Activated CD8-positive, alpha-beta memory T cell treated with anti-CD3 and anti-CD28 coated beads, Interleukin-2, amount 50 U/mL, for 48 hours (primary cell): ENCODE data around the gene PCSK2.
A peak's percentile ranks its signal among the peaks of the same experiment; 100 is the strongest.

Experiments
- DNase-seq: peaks from one replicate; pipeline ENCODE4 v3.0.0-alpha.2; 2020

The PCSK2 gene

DNA sequence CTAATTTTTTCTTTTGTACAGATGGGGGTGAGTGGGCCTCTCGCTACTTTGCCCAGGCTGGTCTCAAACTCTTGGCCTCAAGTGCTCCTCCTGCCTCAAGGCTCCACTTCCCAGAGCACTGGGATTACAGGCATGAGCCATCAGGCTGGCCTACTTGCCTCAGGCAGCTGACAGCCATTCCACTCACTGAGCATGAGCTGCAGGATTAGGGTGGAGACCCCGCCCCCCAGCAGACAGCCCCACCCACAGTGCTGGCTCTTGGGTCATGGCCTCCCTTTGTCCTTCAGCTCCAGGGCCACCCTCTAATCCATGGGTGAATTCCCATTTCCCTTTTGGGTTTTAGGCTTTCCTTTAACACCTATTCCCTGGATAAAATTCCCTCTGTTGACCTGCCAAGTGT, 222.2 kb downstream of the PCSK2 start:
- no peak for DNase-seq

DNA sequence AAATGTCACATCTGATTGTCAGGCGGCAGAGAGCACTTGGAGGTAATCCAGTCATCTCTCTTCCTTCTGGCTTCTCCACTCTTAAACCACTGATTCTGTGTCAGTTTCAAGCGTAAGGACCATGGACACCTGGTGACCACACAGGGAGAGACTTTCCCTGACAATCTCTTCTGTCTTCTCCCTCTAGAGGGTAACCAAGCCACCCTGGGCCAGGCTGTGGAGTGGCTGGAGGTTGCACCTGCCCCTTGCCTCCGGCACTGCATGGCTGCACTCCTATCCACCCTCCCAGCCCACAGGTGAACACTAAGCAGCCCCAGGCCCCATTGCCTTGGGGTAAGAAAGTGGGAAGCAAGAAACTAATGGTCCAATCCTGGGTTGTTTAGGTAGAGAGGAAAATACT, 225.6 kb downstream of the PCSK2 start:
- DNase-seq = no peak

DNA sequence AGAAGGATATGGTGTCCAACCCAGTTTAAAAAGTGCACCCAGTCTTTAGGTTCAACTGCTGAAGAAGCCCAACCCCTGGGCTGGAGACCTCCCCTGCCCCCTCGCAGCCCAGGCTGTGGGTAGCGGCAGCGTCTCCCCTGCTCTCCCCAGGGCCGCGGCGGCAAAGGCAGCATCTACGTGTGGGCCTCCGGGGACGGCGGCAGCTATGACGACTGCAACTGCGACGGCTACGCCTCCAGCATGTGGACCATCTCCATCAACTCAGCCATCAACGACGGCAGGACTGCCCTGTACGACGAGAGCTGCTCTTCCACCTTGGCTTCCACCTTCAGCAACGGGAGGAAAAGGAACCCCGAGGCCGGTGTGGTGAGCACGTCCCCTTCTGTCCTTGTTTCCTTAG, 226.8 kb downstream of the PCSK2 start:
- no peak for DNase-seq

DNA sequence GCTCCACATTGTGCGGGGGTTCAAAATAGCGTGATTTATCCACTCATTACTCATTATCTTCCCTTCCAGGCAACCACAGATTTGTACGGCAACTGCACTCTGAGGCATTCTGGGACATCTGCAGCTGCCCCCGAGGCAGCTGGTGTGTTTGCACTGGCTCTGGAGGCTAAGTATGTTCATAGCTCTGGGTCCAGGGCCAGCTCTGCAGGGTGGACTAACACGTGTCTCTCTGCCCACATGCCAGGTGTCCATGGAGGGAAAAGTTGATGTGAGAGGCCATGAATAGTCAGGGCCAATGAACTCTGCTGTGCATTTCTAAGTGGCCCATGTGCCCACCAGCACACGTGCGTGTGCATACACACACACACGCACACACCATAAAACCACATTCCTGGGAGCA, 229.4 kb downstream of the PCSK2 start:
- DNase-seq = no peak

DNA sequence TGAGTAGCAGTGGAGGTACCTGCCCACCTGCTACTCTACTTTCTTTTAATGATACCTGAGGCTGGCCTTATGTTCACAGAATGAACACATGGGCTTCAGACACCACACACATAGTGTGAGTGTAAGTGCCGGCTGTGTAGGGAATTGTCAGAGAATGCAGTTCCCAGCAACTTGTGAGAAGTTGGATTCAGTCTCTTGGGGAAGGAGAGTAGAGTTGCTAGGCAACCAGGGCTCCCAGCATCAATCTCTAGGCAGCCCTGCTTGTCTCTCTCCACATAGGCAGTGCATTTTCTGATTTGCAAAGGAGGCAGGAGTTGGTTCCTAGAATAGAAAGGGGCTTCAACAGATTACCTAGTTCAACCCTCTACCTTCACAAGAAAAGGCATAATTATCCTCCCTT, 230.2 kb downstream of the PCSK2 start:
- DNase-seq = no peak

DNA sequence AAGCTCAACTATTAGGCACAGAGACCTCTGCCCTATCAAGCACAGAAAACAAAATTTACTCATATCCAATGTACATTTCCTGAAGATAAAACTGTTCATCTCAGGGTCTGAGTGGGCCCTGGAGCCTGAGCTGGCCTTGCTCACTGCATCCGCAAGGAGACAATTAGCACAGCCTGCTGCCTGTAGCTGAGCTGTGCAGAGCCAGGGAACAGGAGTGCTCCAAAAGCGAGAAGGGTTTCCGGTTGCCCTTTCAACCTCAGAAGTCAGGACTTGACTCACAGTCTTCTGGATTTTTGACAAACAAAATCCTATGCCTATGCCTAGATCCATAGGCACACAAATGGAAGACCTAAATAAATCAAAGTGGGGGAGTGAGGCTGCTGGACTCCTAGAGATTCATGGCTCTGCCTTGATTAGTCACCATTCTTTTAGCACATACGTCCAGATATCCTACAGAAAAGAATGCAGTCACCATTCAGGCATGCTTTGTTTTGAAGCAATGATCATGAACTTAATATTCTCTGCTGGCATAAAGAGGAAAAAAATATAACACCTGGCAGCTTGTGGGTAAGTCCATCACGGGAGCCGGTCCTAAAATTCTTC, 230.8 kb downstream of the PCSK2 start:
- DNase-seq = no peak

DNA sequence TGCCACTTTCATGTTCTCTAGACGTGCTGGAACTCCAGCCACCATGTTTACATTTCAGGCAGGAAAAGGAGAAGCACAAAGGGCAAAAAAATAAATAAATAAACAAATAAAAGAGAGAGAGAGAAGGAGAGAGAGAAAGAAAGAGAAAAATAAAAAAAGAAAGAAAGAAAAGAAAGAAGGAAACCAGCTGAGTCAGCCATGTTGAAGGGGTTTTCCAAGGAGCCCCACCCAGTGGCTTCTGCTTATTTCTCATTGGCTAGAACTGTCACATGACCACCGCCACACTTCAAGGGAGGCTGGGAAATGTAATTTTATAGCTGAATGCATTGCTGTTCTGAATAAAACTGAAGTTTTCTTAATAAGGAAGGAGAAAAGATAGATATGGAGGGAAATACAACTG, 233.3 kb downstream of the PCSK2 start:
- no peak for DNase-seq

DNA sequence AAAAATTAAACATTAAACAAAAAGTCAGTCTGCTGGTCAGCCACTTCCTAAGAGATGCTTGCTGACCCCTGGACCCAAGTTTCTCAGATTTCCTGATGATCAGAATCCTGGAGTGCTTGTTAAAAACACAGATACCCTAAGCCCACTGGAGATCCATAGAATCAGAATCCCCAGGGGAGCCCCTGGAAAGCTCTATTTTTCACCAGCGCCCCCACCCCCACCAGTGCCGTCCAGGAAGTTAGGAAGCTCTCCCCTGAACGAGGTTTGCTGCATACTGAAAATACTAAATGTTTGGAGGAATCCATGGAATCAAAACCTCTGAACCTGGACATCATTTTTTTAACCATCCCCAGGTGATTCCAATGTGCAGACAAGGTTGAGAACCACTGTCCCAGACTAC, 235.1 kb downstream of the PCSK2 start:
- no peak for DNase-seq

DNA sequence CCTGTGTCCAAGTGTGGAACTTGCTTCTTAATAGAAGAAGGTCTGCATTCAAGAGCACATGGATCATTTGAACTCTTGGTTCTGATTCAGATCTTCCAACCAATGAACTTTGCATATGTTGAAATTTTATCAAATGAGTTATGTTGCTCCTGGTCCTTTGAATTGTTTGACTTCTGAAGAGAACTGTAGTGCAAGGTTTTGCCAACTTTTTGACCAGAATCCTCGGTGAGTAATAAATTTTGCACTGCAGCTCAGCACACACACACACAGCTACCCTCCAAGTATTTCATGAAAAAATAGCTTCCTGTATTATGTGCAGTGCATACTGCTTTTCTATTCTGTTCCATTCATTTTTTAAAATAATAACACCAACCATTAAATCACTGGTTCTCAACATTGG, 236.9 kb downstream of the PCSK2 start:
- DNase-seq = no peak

DNA sequence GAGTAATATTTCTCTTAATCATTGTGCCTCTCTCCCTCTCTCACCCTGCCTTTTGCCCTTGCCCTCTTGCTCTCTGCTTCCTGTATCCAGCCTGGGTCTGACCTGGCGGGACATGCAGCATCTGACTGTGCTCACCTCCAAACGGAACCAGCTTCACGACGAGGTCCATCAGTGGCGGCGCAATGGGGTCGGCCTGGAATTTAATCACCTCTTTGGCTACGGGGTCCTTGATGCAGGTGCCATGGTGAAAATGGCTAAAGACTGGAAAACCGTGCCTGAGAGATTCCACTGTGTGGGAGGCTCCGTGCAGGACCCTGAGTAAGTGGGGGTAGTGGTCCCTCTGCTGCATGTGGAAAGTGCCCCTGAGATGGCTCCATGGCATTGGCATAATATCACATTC, 238.4 kb downstream of the PCSK2 start:
- no peak for DNase-seq

DNA sequence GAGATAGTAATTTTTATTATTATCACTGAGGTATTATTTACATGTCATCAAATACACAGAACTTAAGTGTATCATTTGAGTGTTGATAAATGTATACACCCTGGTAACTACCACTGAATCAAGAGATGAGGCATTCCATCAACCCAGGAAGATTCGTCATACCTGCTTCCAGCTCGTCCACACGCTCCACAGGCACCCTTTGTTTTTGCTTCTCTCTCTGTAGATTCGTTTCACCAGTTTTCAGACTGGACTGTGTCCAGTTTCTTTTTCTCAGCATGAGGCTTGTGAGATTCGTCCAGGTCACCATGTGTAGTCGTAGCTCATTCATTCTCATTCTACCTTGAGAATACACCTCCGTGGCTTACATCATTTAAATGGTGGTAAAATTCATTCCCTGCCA, 239.8 kb downstream of the PCSK2 start:
- DNase-seq = no peak

DNA sequence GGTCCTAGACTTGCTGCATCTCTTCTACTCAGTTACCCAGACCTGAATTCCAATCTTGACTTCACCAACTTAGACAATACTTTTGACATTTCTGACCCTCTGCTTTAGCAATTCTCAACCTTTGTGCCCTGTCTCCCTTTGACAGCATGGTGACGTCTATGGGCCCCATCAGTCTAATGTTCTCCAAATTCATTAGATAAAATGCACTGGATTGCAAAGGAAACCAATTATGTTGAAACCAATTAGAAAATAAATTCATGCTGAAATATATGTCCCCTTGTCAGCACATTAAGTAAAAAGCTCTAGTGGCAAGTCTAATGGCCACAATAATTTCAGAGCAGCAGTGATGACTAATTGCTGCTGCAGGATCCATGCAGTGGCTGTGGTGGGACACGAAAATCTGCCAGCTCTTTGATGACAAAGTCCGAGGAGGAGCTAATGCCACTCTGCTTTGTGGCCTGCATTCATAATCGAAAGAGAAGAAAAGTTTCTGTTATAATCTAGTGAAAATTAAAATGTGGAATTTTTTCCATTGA, 240.3 kb downstream of the PCSK2 start:
- no peak for DNase-seq

DNA sequence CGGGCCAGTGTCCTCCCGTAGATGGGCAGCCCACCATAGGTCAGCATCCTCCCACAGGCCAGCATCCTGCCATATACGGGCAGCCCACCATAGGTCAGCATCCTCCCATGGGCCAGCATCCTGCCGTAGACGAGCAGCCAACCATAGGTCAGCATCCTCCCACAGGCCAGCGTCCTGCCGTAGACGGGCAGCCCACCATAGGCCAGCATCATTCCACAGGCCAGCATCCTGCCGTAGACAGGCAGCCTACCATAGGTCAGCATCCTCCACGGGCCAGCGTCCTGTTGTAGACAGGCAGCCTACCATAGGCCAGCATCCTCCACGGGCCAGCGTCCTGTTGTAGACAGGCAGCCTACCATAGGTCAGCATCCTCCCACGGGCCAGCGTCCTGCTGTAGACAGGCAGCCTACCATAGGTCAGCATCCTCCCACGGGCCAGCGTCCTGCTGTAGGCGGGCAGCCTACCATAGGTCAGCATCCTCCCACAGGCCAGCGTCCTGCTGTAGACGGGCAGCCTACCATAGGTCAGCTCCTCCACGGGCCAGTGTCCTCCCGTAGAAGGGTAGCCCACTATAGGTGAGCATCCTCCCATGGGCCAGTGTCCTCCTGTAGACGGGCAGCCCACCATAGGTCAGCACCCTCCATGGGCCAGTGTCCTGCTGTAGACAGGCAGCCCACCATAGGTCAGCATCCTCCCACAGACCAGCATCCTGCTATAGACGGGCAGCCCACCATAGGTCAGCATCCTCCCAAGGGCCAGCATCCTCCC, 241.4 kb downstream of the PCSK2 start:
- no peak for DNase-seq

DNA sequence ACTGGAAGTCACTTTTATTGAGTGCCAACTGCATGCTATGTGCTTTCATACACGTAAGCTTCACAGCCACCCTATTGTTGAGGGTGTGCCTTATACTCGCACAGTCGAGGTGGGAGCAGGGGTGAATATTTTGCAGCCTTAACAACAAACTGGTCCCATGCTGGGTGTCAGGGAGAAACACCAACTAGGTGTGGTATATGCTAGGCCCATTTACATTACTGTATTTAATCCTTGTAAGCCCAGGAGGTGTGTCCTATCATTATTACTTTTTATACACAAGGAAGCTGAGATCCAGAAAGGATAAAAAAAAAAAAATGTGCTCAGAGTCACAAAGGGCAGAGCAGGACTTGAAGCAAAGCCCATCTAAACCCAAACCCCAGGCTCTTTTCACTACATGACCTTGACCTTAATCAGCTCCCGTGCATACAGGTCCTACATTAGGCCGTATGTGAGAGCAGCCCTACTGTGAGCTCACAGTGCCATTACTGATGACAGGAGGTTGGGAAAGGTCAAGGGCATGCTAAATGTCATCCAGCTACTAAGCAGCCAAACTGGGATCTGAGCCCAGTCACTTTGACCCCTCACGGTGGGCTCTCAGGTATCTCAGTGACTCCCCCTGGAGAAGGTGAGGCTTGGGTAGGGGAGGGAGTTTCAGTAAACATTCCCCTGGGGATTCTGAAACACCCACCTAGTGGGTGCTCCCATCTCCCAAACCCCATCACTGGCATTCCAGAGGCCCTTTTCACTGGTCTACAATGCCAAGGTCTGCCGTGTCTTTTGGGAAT, 242.6 kb downstream of the PCSK2 start:
- DNase-seq = no peak

DNA sequence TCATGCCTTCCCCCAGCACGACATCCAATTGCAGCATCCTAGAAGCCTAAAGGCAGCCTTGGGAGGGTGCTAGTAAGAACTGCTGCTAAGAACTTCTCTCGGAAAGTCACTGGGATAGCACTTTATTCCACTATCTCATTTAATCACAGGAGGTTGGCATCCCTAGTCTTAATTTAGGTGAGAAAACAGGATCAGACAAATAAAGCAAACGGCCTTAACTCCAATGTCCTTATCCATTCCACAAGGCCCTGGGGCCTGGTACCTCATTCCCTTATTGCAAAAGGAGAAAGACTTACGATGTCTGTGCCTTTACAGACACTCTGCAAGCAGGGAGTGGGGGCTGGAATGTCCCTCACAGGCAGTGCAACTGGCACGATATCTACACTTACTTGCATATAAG, 243.7 kb downstream of the PCSK2 start:
- no peak for DNase-seq

DNA sequence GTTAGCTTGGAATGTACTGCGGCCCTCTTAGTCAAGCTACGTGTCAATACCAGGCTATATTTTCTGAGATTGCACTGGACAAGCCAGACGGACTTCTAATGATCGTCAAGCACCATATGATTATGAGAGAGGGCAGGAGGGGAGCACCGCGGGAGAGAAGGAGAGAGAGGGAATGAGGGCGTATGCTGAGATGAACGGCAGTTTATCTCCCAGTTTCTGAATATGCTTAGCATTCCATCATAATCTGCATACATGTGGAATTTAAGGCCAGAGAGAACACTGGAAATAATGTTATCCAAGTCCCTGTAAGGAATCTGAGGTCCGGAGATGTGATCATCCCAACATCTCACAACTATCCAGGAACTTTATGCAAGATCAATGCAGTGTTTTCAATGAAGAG, 244.1 kb downstream of the PCSK2 start:
- no peak for DNase-seq

DNA sequence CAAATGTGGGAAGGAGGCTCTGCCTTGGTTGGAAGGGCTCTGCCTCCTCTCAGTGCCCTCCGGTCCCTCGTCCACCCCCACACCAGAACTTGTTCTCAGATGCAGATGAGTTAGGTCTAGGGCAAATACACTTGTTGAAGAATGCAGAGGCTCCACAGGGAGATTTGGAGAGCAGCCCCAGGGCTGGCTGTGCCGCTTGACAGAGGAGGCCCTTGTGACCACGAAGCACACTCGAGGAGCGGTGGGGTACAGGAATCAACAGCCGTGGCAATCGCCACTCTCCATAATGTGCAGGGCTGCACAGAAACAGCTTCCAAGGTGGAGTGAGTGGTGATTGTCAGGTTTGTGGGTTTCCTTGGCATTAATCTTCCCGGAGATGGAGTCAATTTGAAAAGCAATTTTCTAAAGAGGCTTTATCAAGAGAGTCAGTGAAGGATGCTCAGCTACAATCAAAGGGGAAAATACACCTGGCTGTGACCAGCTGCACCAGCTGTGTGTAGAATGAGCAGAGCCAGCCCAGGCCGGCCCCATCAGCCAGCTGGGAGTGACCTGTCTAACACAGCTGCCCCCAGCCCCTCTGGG, 244.9 kb downstream of the PCSK2 start:
- no peak for DNase-seq

DNA sequence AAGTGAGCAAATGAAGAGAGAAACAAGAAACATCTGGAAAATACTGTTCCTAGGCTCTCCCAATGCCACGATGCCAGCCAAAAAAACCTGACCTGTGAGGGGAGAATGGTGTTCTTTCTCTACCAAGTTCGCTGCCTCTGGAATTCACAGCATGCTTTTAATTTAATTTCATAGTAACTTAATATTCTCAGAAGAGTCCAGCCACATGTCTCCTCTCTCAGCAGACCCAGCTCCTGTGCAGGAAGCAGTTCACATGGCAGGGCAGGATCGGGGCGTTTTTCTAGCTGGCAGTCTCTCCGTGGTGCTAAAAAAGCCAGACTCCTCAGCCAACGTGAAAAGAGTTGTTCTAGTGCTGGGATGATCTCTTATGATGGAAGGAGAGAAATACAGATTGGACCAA, 246.8 kb downstream of the PCSK2 start:
- no peak for DNase-seq

DNA sequence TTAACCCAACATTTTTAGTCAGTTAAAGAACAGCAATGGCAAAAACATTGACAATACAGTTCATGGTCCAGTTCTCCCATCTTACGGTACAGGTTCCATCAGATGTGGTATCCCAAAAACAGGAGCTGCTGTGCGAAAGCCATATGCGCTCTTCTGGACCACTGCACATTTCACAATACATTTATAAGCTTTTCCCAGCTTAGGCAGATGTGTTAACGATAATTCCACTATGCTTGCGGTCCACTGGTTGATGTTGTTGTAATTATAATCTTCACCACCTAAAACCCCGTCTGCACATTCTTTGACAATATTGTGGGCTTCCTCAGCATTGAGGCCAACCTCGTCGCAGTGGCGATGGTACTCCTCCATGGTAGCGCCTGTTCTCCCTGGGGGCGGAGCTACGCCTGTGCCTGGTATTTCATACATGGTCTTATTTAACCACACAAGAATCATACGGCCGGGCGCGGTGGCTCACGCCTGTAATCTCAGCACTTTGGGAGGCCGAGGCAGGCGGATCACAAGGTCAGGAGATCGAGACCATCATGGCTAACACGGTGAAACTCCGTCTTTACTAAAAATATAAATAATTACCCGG, 252.3 kb downstream of the PCSK2 start:
- no peak for DNase-seq

DNA sequence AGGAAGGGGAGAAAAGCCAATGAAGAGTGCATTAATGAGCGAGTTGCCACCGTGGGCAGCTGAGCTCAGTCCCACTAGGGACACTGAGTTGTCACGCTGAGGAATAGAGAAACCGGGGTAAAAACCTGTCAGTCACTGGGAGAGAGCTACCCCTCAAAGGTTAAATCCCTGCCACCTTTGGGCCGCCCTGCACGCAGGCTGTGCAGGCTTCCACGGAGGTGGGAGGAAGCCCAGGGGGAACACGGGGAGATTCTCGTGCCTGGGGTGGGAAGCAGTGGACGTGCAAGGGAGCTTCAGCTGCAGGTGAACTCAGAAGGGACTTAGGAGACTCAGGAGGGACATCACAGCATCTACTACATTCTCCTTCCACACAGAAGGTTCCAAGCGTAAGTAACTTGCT, 253.9 kb downstream of the PCSK2 start:
- DNase-seq = no peak

DNA sequence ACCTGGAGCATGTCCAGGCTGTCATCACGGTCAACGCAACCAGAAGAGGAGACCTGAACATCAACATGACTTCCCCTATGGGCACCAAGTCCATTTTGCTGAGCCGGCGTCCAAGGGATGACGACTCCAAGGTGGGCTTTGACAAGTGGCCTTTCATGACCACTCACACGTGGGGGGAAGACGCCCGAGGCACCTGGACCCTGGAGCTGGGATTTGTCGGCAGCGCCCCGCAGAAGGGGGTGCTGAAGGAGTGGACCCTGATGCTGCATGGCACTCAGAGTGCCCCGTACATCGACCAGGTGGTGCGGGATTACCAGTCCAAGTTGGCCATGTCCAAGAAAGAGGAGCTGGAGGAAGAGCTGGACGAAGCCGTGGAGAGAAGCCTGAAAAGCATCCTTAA, 254.8 kb downstream of the PCSK2 start:
- DNase-seq = no peak

DNA sequence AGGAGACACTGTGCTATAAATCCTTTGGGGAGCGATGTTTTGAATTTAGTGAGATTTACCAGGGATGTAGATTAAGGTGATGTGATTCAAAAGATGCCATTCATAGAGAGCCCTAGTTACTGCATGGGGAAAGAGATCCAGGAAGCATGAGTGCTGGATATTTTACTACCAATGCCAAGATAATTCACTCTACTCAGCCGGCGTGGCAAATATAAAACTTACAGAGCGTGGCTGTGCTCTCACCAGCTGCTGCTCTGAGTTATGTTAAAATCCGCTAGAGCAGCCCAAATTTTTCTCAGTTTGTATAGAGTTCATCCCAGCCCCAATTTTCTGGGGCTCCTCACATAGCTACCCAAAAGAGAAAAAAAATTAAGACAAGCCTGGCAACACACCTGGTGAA, 255.7 kb downstream of the PCSK2 start:
- DNase-seq = no peak

DNA sequence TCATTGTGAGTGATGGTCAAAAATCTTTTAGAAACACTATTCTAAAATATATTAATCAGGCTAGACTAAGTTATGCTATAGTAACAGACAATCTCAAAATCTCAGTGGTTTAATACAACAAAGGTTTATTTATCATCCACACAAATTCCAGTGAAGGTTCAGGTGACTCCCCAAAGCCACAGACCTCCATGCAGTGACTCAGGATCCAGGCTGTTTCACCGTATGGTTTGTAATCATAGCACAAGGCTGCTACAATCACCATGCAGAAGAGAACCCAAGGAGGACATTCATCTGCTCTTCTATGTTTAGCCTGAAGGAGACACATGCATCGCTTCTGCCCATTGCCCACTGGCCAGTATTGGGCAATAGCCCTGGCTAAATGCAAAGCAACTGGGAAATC, 258.2 kb downstream of the PCSK2 start:
- peak; percentile 4 for DNase-seq
